ENCODE data around the gene ENOX2. TPM values are rescaled to one million over a fixed set of nuclear protein-coding genes. Genes with fewer than 3 reads are reported as not detected.

The ENOX2 gene
- total and polyA plus RNA-seq, 2 donors (not counting 1 experiment from before 2014, with no cell fraction given) = 7.6 to 12.9 TPM

- H2AFZ ChIP-seq (ENCODE audit: low read length) = no peak overlapping the region
- no peak overlapping the region for H3K4me3 ChIP-seq (replicated peaks in 1 of 4; ENCODE audit: control extremely low read depth in 1 of 4, insufficient read depth in 1 of 4, low read depth in 3 of 4, low read length in 4 of 4)
- no peak overlapping the region for H3K9ac ChIP-seq (ENCODE audit: insufficient read depth, low read length)
- no peaks in the 10 kb centered on the region for H3K36me3 ChIP-seq (ENCODE audit: control insufficient read depth, insufficient read depth, low read length)
- TF ChIP-seq CTCF (conservative IDR thresholded peaks at IDR 0.05 in 1 of 2, IDR thresholded peaks at IDR 0.05 in 1 of 2; ENCODE audit: low read depth in 1 of 2, low read length in 2 of 2) = no peak
- TF ChIP-seq EZH2 (IDR thresholded peaks at IDR 0.05; ENCODE audit: low read length, missing control alignments) = no peak
- DNase-seq (ENCODE audit: low read depth in 2 of 2) = peak in 1 of 2 donors; percentile 13
- no peak overlapping the region for H3K27ac ChIP-seq (ENCODE audit: insufficient read depth, low read length)
- no peaks in the 10 kb centered on the region for H3K4me1 ChIP-seq (ENCODE audit: control insufficient read depth, extremely low read depth, insufficient read depth, low read length)
- no peak overlapping the region for H3K4me2 ChIP-seq (ENCODE audit: extremely low read depth, insufficient read depth, low read length)
- H3K27me3 ChIP-seq (ENCODE audit: control insufficient read depth, insufficient read depth, low read length) = no peaks in the 10 kb centered on the region
- no peaks in the 10 kb centered on the region for H3K9me3 ChIP-seq (ENCODE audit: control insufficient read depth, insufficient read depth, low read depth, low read length)
- H4K20me1 ChIP-seq (ENCODE audit: control insufficient read depth, extremely low read depth, insufficient read depth, low read length) = no peaks in the 10 kb centered on the region
- H3K79me2 ChIP-seq (ENCODE audit: control insufficient read depth, insufficient read depth, low read length) = no peaks in the 10 kb centered on the region
Observed at GRCh38 chrX:130836447-130836846, 66.6 kb downstream of the ENOX2 start.

- Histone ChIP-seq H3K27ac (ENCODE audit: insufficient read depth, low read length) (no peak overlapping the region), H3K4me1 (ENCODE audit: control insufficient read depth, extremely low read depth, insufficient read depth, low read length) (no peaks in the 10 kb centered on the region), H4K20me1 (ENCODE audit: control insufficient read depth, extremely low read depth, insufficient read depth, low read length) (no peaks in the 10 kb centered on the region), H3K79me2 (ENCODE audit: control insufficient read depth, insufficient read depth, low read length) (no peaks in the 10 kb centered on the region), H3K36me3 (ENCODE audit: control insufficient read depth, insufficient read depth, low read length) (no peaks in the 10 kb centered on the region), H3K4me2 (ENCODE audit: extremely low read depth, insufficient read depth, low read length) (no peak overlapping the region), H3K9ac (ENCODE audit: insufficient read depth, low read length) (no peak overlapping the region), H2AFZ (ENCODE audit: low read length) (no peak overlapping the region), H3K9me3 (ENCODE audit: control insufficient read depth, insufficient read depth, low read depth, low read length) (no peaks in the 10 kb centered on the region), H3K4me3 (replicated peaks in 1 of 4; ENCODE audit: control extremely low read depth in 1 of 4, insufficient read depth in 1 of 4, low read depth in 3 of 4, low read length in 4 of 4) (no peak overlapping the region), H3K27me3 (ENCODE audit: control insufficient read depth, insufficient read depth, low read length) (no peaks in the 10 kb centered on the region)
- no peak for DNase-seq (ENCODE audit: low read depth in 2 of 2)
- no peak for TF ChIP-seq EZH2 (IDR thresholded peaks at IDR 0.05; ENCODE audit: low read length, missing control alignments)
- TF ChIP-seq CTCF (conservative IDR thresholded peaks at IDR 0.05 in 1 of 2, IDR thresholded peaks at IDR 0.05 in 1 of 2; ENCODE audit: low read depth in 1 of 2, low read length in 2 of 2) = no peak
Observed at GRCh38 chrX:130834830-130835229, 68.2 kb downstream of the ENOX2 start.

DNA sequence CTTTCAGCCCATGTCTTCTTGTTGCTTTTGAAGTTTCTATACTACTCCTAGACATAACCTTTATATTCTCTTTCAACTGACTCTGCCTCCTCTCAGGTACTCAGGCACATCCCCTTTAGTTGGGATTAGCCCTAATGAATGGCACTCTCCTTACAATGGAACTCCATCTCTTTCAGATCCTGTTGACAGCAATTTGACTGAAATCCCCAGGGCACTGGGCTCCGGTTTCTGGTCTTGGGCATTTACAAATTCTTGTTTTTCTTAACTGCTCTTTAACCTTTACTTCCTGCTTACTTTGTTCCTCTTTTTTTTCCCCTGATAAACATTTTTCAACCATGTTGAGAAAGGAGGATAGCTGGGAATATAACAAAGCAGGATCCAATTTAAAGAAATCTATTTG, 68.9 kb downstream of the ENOX2 start:
- DNase-seq (ENCODE audit: low read depth in 2 of 2) = no peak
- Histone ChIP-seq H3K9me3 (ENCODE audit: control insufficient read depth, insufficient read depth, low read depth, low read length) (no peaks in the 10 kb centered on the region), H3K79me2 (ENCODE audit: control insufficient read depth, insufficient read depth, low read length) (no peaks in the 10 kb centered on the region)

More for the DNA sequence above, 68.9 kb downstream of the ENOX2 start:
- Histone ChIP-seq H3K27me3 (ENCODE audit: control insufficient read depth, insufficient read depth, low read length) (no peaks in the 10 kb centered on the region), H3K4me3 (replicated peaks in 1 of 4; ENCODE audit: control extremely low read depth in 1 of 4, insufficient read depth in 1 of 4, low read depth in 3 of 4, low read length in 4 of 4) (no peak overlapping the region), H3K4me2 (ENCODE audit: extremely low read depth, insufficient read depth, low read length) (no peak overlapping the region), H3K27ac (ENCODE audit: insufficient read depth, low read length) (no peak overlapping the region), H2AFZ (ENCODE audit: low read length) (no peak overlapping the region), H3K9ac (ENCODE audit: insufficient read depth, low read length) (no peak overlapping the region), H4K20me1 (ENCODE audit: control insufficient read depth, extremely low read depth, insufficient read depth, low read length) (no peaks in the 10 kb centered on the region), H3K4me1 (ENCODE audit: control insufficient read depth, extremely low read depth, insufficient read depth, low read length) (no peaks in the 10 kb centered on the region), H3K36me3 (ENCODE audit: control insufficient read depth, insufficient read depth, low read length) (no peaks in the 10 kb centered on the region)
- no peak for TF ChIP-seq CTCF (conservative IDR thresholded peaks at IDR 0.05 in 1 of 2, IDR thresholded peaks at IDR 0.05 in 1 of 2; ENCODE audit: low read depth in 1 of 2, low read length in 2 of 2)
- no peak for TF ChIP-seq EZH2 (IDR thresholded peaks at IDR 0.05; ENCODE audit: low read length, missing control alignments)

Data from fibroblast of lung (primary cell).